22Rv1 (cell line): ENCODE measurements around the gene LOXL3.

Experiments used
- ZFX ChIP-seq: fragments of 450-650 bp; IDR thresholded peaks from 2 replicates; pipeline ENCODE4 v1.6.1; 2017; ENCODE audit warnings: antibody characterized with exemption, borderline replicate concordance
- TF ChIP-seq, protein P1 (sequence below): fragments of 450-650 bp; IDR thresholded peaks from 2 replicates; pipeline ENCODE4 v1.5.1; 2017; ENCODE audit warnings: mild to moderate bottlenecking

DNA sequence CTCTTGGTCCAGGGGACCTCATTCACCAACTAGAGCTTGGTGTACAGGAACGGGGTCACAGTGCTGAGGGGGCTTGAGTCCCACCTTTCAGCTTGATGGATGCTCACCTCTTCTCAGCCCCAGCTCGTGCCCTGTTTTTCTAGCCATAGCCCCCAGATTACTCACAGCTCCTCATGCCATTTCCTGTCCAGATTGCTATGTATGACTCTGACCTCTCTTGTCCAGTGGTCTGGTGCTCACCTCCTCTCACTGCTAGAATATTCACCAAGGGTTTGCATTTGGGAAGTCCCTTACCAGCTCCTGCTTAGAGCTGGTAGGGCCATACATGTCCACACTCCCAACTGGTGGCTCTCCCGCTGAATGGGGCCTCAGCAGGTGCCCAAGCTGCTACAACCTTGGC, 60.2 kb downstream of the LOXL3 start:
- TF ChIP-seq, protein P1, sequence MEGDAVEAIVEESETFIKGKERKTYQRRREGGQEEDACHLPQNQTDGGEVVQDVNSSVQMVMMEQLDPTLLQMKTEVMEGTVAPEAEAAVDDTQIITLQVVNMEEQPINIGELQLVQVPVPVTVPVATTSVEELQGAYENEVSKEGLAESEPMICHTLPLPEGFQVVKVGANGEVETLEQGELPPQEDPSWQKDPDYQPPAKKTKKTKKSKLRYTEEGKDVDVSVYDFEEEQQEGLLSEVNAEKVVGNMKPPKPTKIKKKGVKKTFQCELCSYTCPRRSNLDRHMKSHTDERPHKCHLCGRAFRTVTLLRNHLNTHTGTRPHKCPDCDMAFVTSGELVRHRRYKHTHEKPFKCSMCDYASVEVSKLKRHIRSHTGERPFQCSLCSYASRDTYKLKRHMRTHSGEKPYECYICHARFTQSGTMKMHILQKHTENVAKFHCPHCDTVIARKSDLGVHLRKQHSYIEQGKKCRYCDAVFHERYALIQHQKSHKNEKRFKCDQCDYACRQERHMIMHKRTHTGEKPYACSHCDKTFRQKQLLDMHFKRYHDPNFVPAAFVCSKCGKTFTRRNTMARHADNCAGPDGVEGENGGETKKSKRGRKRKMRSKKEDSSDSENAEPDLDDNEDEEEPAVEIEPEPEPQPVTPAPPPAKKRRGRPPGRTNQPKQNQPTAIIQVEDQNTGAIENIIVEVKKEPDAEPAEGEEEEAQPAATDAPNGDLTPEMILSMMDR: no peak
- TF ChIP-seq ZFX: no peak
